ENCODE data around the gene ESD.

DNA sequence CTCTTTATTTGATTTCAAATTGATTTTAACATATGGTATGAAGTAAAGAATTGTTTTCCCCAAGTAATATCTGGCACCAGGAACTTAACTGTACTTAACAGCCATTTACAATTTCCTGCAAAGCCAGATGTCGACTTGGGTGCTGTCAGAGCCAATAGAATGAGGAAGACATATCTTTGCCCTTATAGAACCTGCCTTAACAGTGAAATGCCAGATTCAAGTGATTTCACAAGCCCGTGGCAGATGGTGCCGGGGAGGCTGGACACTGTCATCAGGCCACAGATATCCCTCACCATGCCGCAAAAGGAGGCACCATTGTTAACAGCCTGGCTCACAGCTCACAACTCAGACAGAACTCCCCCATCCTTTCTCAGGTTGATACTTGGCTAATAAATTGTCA, 48.7 kb downstream of the ESD start:
- TF ChIP-seq, protein P1, sequence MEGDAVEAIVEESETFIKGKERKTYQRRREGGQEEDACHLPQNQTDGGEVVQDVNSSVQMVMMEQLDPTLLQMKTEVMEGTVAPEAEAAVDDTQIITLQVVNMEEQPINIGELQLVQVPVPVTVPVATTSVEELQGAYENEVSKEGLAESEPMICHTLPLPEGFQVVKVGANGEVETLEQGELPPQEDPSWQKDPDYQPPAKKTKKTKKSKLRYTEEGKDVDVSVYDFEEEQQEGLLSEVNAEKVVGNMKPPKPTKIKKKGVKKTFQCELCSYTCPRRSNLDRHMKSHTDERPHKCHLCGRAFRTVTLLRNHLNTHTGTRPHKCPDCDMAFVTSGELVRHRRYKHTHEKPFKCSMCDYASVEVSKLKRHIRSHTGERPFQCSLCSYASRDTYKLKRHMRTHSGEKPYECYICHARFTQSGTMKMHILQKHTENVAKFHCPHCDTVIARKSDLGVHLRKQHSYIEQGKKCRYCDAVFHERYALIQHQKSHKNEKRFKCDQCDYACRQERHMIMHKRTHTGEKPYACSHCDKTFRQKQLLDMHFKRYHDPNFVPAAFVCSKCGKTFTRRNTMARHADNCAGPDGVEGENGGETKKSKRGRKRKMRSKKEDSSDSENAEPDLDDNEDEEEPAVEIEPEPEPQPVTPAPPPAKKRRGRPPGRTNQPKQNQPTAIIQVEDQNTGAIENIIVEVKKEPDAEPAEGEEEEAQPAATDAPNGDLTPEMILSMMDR (conservative IDR thresholded peaks at IDR 0.05; ENCODE audit: low read depth in 2 of 2): no peak
- no peak for TF ChIP-seq EZH2phosphoT487 (IDR thresholded peaks at IDR 0.05; ENCODE audit: unreplicated experiment)
